Loucy (cell line): ENCODE data around the gene XIRP2.

Source experiments
- CTCF ChIP-seq: fragments of 200-600 bp; sonication (generic); conservative IDR thresholded peaks from 2 replicates; pipeline ENCODE4 v1.5.1; 2014; ENCODE audit warnings: mild to moderate bottlenecking, antibody characterized with exemption, low read length
- EZH2phosphoT487 ChIP-seq: fragments of 200-600 bp; IDR thresholded peaks from 2 replicates; pipeline ENCODE4 v1.6.1; 2018; ENCODE audit warnings: antibody characterized with exemption, mild to moderate bottlenecking, moderate library complexity, borderline replicate concordance

GRCh38 chr2:167271932-167272331 lies 383.7 kb downstream of the XIRP2 start:
- TF ChIP-seq CTCF = no peak
- no peak for TF ChIP-seq EZH2phosphoT487
